ENCODE data around the gene IFNA8.

IFNA8 gene

GRCh38 chr9:21399956-21400355 is 9.0 kb upstream of the IFNA8 start:
- TF ChIP-seq EZH2 (IDR thresholded peaks at IDR 0.05; ENCODE audit: borderline replicate concordance, low read depth, low read length, severe bottlenecking) (no peak), CTCF (IDR thresholded peaks at IDR 0.05; ENCODE audit: borderline replicate concordance, extremely low read depth, low read length, poor library complexity, severe bottlenecking) (no peak)
- H3K27ac ChIP-seq (ENCODE audit: low read length): no peak overlapping the region
- H3K4me2 ChIP-seq (ENCODE audit: insufficient read depth, low read length): no peak overlapping the region
- ATAC-seq (ENCODE audit: insufficient read depth, low read depth) (no peak), DNase-seq (no peak)
- H3K4me3 ChIP-seq (ENCODE audit: low read depth in 1 of 2, low read length in 2 of 2): no peak overlapping the region
- no peak overlapping the region; the same call in 1 of the 2 replicates for H2AFZ ChIP-seq (ENCODE audit: low read depth, low read length)
- no peaks in the 10 kb centered on the region for H3K79me2 ChIP-seq (ENCODE audit: insufficient read depth, low read length)
- H4K20me1 ChIP-seq (ENCODE audit: insufficient read depth, low read length): no peaks in the 10 kb centered on the region
- peaks cover 31% of the 10 kb centered on the region for H3K27me3 ChIP-seq (ENCODE audit: insufficient read depth, low read length, poor library complexity)
- H3K36me3 ChIP-seq (ENCODE audit: insufficient read depth, low read length): no peaks in the 10 kb centered on the region
- H3K4me1 ChIP-seq (ENCODE audit: insufficient read depth, low read length): peaks cover 9% of the 10 kb centered on the region
- no peaks in the 10 kb centered on the region for H3K9me3 ChIP-seq (ENCODE audit: insufficient read depth, low read length, severe bottlenecking)
- H3K9ac ChIP-seq (ENCODE audit: low read depth, low read length): no peak overlapping the region

- H3K36me3 ChIP-seq (ENCODE audit: insufficient read depth, low read length): no peaks in the 10 kb centered on the region
- TF ChIP-seq EZH2 (IDR thresholded peaks at IDR 0.05; ENCODE audit: borderline replicate concordance, low read depth, low read length, severe bottlenecking) (no peak), CTCF (IDR thresholded peaks at IDR 0.05; ENCODE audit: borderline replicate concordance, extremely low read depth, low read length, poor library complexity, severe bottlenecking) (no peak)
- DNase-seq (no peak), ATAC-seq (ENCODE audit: insufficient read depth, low read depth) (no peak)
- no peak overlapping the region for H3K4me2 ChIP-seq (ENCODE audit: insufficient read depth, low read length)
- peaks cover 6% of the 10 kb centered on the region for H3K27me3 ChIP-seq (ENCODE audit: insufficient read depth, low read length, poor library complexity)
- no peak overlapping the region for H3K4me3 ChIP-seq (ENCODE audit: low read depth in 1 of 2, low read length in 2 of 2)
- H4K20me1 ChIP-seq (ENCODE audit: insufficient read depth, low read length): no peaks in the 10 kb centered on the region
- H3K27ac ChIP-seq (ENCODE audit: low read length): no peak overlapping the region
- H2AFZ ChIP-seq (ENCODE audit: low read depth, low read length): no peak overlapping the region
- H3K9ac ChIP-seq (ENCODE audit: low read depth, low read length): no peak overlapping the region
- H3K9me3 ChIP-seq (ENCODE audit: insufficient read depth, low read length, severe bottlenecking): no peaks in the 10 kb centered on the region
- H3K79me2 ChIP-seq (ENCODE audit: insufficient read depth, low read length): no peaks in the 10 kb centered on the region
- H3K4me1 ChIP-seq (ENCODE audit: insufficient read depth, low read length): no peaks in the 10 kb centered on the region
These were observed 6.3 kb upstream of the IFNA8 start for GRCh38 chr9:21402386-21403251.

GRCh38 chr9:21404146-21404545 is 4.8 kb upstream of the IFNA8 start:
- Histone ChIP-seq H3K4me3 (ENCODE audit: low read depth in 1 of 2, low read length in 2 of 2) (no peak overlapping the region), H3K9ac (ENCODE audit: low read depth, low read length) (no peak overlapping the region), H4K20me1 (ENCODE audit: insufficient read depth, low read length) (no peaks in the 10 kb centered on the region), H2AFZ (ENCODE audit: low read depth, low read length) (no peak overlapping the region), H3K4me2 (ENCODE audit: insufficient read depth, low read length) (no peak overlapping the region), H3K27ac (ENCODE audit: low read length) (no peak overlapping the region), H3K9me3 (ENCODE audit: insufficient read depth, low read length, severe bottlenecking) (no peaks in the 10 kb centered on the region), H3K79me2 (ENCODE audit: insufficient read depth, low read length) (no peaks in the 10 kb centered on the region), H3K4me1 (ENCODE audit: insufficient read depth, low read length) (no peaks in the 10 kb centered on the region), H3K36me3 (ENCODE audit: insufficient read depth, low read length) (no peaks in the 10 kb centered on the region), H3K27me3 (ENCODE audit: insufficient read depth, low read length, poor library complexity) (peaks cover 5% of the 10 kb centered on the region)
- TF ChIP-seq CTCF (IDR thresholded peaks at IDR 0.05; ENCODE audit: borderline replicate concordance, extremely low read depth, low read length, poor library complexity, severe bottlenecking) (no peak), EZH2 (IDR thresholded peaks at IDR 0.05; ENCODE audit: borderline replicate concordance, low read depth, low read length, severe bottlenecking) (no peak)
- DNase-seq: no peak
- no peak for ATAC-seq (ENCODE audit: insufficient read depth, low read depth)

All from DND-41 (cell line).